GM23338 (cell line): Measurements from ENCODE around the gene ARF3. TPM values are rescaled to one million over a fixed set of nuclear protein-coding genes. Genes with fewer than 3 reads are reported as not detected.
A peak's percentile ranks its signal among the peaks of the same experiment; 100 is the strongest.

Experiments used
- ATAC-seq: fragments of 200-7000 bp; cut with Tn5 transposase; 3 replicates; pipeline ENCODE4 v1.9.1; 2020
- DNase-seq: peaks from one replicate; pipeline ENCODE4 v3.0.0-alpha.2; 2015; ENCODE audit warnings: low spot score
- H2AFZ ChIP-seq: fragments of 200-600 bp; sonication (generic); 2 replicates; pipeline ENCODE4 v1.8.0; 2016; ENCODE audit warnings: antibody characterized with exemption, mild to moderate bottlenecking, moderate library complexity
- H3F3A ChIP-seq: fragments of 200-600 bp; sonication (generic); replicated peaks from 2 replicates; pipeline ENCODE4 v1.8.0; 2017; ENCODE audit warnings: antibody characterized with exemption, mixed run types, low read depth
- H3K27ac ChIP-seq: fragments of 200-600 bp; sonication (generic); 2 replicates; pipeline ENCODE4 v1.6.1; 2016; ENCODE audit warnings: low read depth
- H3K27me3 ChIP-seq: fragments of 200-600 bp; sonication (generic); 2 replicates; pipeline ENCODE4 v1.8.0; 2016; ENCODE audit warnings: mild to moderate bottlenecking, mixed run types, moderate library complexity; ENCODE audit not compliant: insufficient read depth
- H3K36me3 ChIP-seq: fragments of 200-600 bp; sonication (generic); 2 replicates; pipeline ENCODE4 v1.8.0; 2016; ENCODE audit warnings: mild to moderate bottlenecking; ENCODE audit not compliant: insufficient read depth
- H3K4me1 ChIP-seq: fragments of 200-600 bp; sonication (generic); 2 replicates; pipeline ENCODE4 v1.8.0; 2016; ENCODE audit warnings: mild to moderate bottlenecking, moderate library complexity; ENCODE audit not compliant: insufficient read depth
- H3K4me2 ChIP-seq: fragments of 200-600 bp; sonication (generic); 2 replicates; pipeline ENCODE4 v1.7.1; 2017; ENCODE audit warnings: mixed run types
- H3K4me3 ChIP-seq: fragments of 200-600 bp; sonication (generic); 2 replicates; pipeline ENCODE4 v1.6.1; 2016; ENCODE audit warnings: mixed run types
- H3K79me2 ChIP-seq: fragments of 200-600 bp; sonication (generic); replicated peaks from 2 replicates; pipeline ENCODE4 v1.8.0; 2017; ENCODE audit warnings: mild to moderate bottlenecking; ENCODE audit not compliant: insufficient read depth
- H3K9me2 ChIP-seq: fragments of 200-600 bp; sonication (generic); 2 replicates; pipeline ENCODE4 v1.8.0; 2017; ENCODE audit not compliant: insufficient read depth
- H4K20me1 ChIP-seq: fragments of 200-600 bp; sonication (generic); replicated peaks from 2 replicates; pipeline ENCODE4 v1.8.0; 2017; ENCODE audit warnings: mild to moderate bottlenecking; ENCODE audit not compliant: insufficient read depth
- H3K27ac Mint-ChIP-seq: 2 replicates; pipeline ENCODE4 v1.8.0; 2020; ENCODE audit warnings: inconsistent platforms, mild to moderate bottlenecking, moderate library complexity, mixed read lengths
- H3K27me3 Mint-ChIP-seq: 3 replicates; pipeline ENCODE4 v1.8.0; 2022; ENCODE audit warnings: low read depth, mild to moderate bottlenecking, moderate library complexity, mixed read lengths, inconsistent platforms; ENCODE audit not compliant: insufficient read depth, poor library complexity
- H3K36me3 Mint-ChIP-seq: 3 replicates; pipeline ENCODE4 v1.8.0; 2021; ENCODE audit warnings: low read depth, mild to moderate bottlenecking, inconsistent platforms, moderate library complexity, mixed read lengths
- H3K4me1 Mint-ChIP-seq: 3 replicates; pipeline ENCODE4 v1.8.0; 2020; ENCODE audit warnings: mild to moderate bottlenecking, inconsistent platforms, mixed read lengths
- H3K4me3 Mint-ChIP-seq: 3 replicates; pipeline ENCODE4 v1.8.0; 2021; ENCODE audit warnings: moderate library complexity, mild to moderate bottlenecking, inconsistent platforms, mixed read lengths
- H3K9me3 Mint-ChIP-seq: 3 replicates; pipeline ENCODE4 v1.8.0; 2020; ENCODE audit warnings: moderate library complexity, mild to moderate bottlenecking, inconsistent platforms, mixed read lengths
- CREB1 ChIP-seq: fragments of 250-450 bp; sonication (Bioruptor Pico); IDR thresholded peaks from 2 replicates; pipeline ENCODE4 v1.5.0; 2020; ENCODE audit warnings: low read depth, mild to moderate bottlenecking, moderate library complexity
- EZH2 ChIP-seq: fragments of 200-600 bp; sonication (generic); IDR thresholded peaks from one replicate; pipeline ENCODE4 v1.8.0; 2017; ENCODE audit warnings: antibody characterized with exemption, mild to moderate bottlenecking, low read depth; ENCODE audit not compliant: unreplicated experiment
- EZH2phosphoT487 ChIP-seq: fragments of 200-600 bp; sonication (generic); IDR thresholded peaks from one replicate; pipeline ENCODE4 v1.8.1; 2018; ENCODE audit warnings: antibody characterized with exemption; ENCODE audit not compliant: unreplicated experiment
- JUNB ChIP-seq: IDR thresholded peaks from one replicate; pipeline ENCODE4 v1.6.1; 2016; ENCODE audit warnings: antibody characterized with exemption; ENCODE audit not compliant: unreplicated experiment
- NANOG ChIP-seq: IDR thresholded peaks from 2 replicates; pipeline ENCODE4 v1.6.1; 2016; ENCODE audit warnings: antibody characterized with exemption, borderline replicate concordance
- POLR2AphosphoS5 ChIP-seq: IDR thresholded peaks from 2 replicates; pipeline ENCODE4 v1.6.1; 2016; ENCODE audit warnings: antibody characterized with exemption, low read depth
- STAT1 ChIP-seq: IDR thresholded peaks from one replicate; pipeline ENCODE4 v1.6.1; 2016; ENCODE audit warnings: antibody characterized with exemption; ENCODE audit not compliant: unreplicated experiment
- ZNF331 ChIP-seq: fragments of 250-450 bp; sonication (Bioruptor Pico); IDR thresholded peaks from 2 replicates; pipeline ENCODE4 v1.5.0; 2020; ENCODE audit warnings: low read depth, mild to moderate bottlenecking, moderate library complexity
- ZNF462 ChIP-seq: fragments of 250-450 bp; sonication (Bioruptor Pico); IDR thresholded peaks from 2 replicates; pipeline ENCODE4 v1.5.0; 2020; ENCODE audit warnings: mild to moderate bottlenecking, moderate library complexity
- polyA plus RNA-seq: library from polyadenylated mRNA; unstranded; fragments of >200 nt; fragmentation: Nextera tagmentation; extraction: Ambion mirVana; gene quantifications from 2 replicates; pipeline ENCODE4 v1.2.1, GENCODE V29; 2016
- total RNA-seq: library from RNA; depleted of rRNA; stranded (reverse); fragments of >200 nt; shearing (Covaris generic); gene quantifications from 2 replicates; pipeline ENCODE4 v1.2.3, GENCODE V29; 2014
- TF ChIP-seq, protein P1 (sequence below): IDR thresholded peaks from 2 replicates; pipeline ENCODE4 v1.6.1; 2016; ENCODE audit warnings: antibody characterized with exemption
- TF ChIP-seq, protein P2 (sequence below), 2 experiments: fragments of 200-600 bp in 1 of 2; sonication (generic) in 1 of 2; conservative IDR thresholded peaks; 2 replicates each; pipeline versions ENCODE4 v1.5.1 to v1.6.1; 2016 to 2017; ENCODE audit warnings: antibody characterized with exemption in 2 of 2, low read depth in 2 of 2, mild to moderate bottlenecking in 2 of 2, moderate library complexity in 1 of 2

ARF3 gene
- total and polyA plus RNA-seq, 2 experiments from 2014 or later, result 53.9 to 125 TPM

DNA sequence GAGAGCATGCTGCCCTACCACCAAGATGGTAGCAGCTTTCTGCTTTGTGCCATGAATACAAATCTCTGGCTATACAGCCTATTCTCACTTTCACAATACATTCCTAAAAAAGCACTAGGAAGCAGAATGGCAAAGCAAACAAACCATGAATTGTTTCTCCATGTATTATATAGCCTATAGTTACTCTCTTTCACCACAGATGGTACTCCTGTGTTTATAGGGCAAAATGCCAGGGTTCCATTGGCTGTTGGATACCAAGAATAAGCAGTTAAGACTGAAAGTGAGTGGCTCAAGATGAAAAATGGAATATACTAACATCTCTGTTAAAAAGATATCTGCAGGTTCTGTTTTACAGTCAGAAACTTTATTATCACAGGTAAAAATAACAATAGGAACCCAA lies 11.1 kb downstream of the ARF3 start:
- Mint-ChIP-seq H3K9me3 (no peaks in the 10 kb centered on the region), H3K27ac (no peak overlapping the region), H3K4me1 (peaks cover 8% of the 10 kb centered on the region), H3K27me3 (peaks cover 4% of the 10 kb centered on the region), H3K4me3 (no peak overlapping the region), H3K36me3 (peaks cover 27% of the 10 kb centered on the region)
- no peak for DNase-seq
- Histone ChIP-seq H3K27me3 (no peaks in the 10 kb centered on the region), H3K4me2 (no peak overlapping the region), H3K79me2 (peaks cover 99% of the 10 kb centered on the region), H3K36me3 (peaks cover 2% of the 10 kb centered on the region; the same call in 1 of the 2 replicates), H3K4me1 (no peaks in the 10 kb centered on the region; the same call in 1 of the 2 replicates), H3K27ac (peak overlapping the region; percentile 53), H4K20me1 (peaks cover 70% of the 10 kb centered on the region), H3K4me3 (no peak overlapping the region), H2AFZ (no peak overlapping the region), H3F3A (no peaks in the 10 kb centered on the region), H3K9me2 (no peaks in the 10 kb centered on the region)
- no peak for ATAC-seq
- TF ChIP-seq STAT1 (no peak), ZNF331 (CRISPR knock-in tag) (no peak), JUNB (no peak), EZH2phosphoT487 (no peak), NANOG (no peak), POLR2AphosphoS5 (no peak), CREB1 (CRISPR knock-in tag) (no peak), EZH2 (no peak)
- TF ChIP-seq, protein P1, sequence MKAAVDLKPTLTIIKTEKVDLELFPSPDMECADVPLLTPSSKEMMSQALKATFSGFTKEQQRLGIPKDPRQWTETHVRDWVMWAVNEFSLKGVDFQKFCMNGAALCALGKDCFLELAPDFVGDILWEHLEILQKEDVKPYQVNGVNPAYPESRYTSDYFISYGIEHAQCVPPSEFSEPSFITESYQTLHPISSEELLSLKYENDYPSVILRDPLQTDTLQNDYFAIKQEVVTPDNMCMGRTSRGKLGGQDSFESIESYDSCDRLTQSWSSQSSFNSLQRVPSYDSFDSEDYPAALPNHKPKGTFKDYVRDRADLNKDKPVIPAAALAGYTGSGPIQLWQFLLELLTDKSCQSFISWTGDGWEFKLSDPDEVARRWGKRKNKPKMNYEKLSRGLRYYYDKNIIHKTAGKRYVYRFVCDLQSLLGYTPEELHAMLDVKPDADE, result no peak
- TF ChIP-seq, protein P2, sequence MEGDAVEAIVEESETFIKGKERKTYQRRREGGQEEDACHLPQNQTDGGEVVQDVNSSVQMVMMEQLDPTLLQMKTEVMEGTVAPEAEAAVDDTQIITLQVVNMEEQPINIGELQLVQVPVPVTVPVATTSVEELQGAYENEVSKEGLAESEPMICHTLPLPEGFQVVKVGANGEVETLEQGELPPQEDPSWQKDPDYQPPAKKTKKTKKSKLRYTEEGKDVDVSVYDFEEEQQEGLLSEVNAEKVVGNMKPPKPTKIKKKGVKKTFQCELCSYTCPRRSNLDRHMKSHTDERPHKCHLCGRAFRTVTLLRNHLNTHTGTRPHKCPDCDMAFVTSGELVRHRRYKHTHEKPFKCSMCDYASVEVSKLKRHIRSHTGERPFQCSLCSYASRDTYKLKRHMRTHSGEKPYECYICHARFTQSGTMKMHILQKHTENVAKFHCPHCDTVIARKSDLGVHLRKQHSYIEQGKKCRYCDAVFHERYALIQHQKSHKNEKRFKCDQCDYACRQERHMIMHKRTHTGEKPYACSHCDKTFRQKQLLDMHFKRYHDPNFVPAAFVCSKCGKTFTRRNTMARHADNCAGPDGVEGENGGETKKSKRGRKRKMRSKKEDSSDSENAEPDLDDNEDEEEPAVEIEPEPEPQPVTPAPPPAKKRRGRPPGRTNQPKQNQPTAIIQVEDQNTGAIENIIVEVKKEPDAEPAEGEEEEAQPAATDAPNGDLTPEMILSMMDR (conservative IDR thresholded peaks at IDR 0.05; ENCODE audit: low read depth in 2 of 2), result no peak

- Histone ChIP-seq H4K20me1 (peaks cover 71% of the 10 kb centered on the region), H3K27ac (no peak overlapping the region), H3K27me3 (no peaks in the 10 kb centered on the region), H3K9me2 (no peaks in the 10 kb centered on the region), H2AFZ (no peak overlapping the region), H3K79me2 (peaks cover 73% of the 10 kb centered on the region), H3K36me3 (0 out of 2 replicates have a peak, but pooled peaks cover 6% of the 10 kb centered on the region), H3K4me3 (no peak overlapping the region), H3F3A (no peaks in the 10 kb centered on the region), H3K4me2 (no peak overlapping the region), H3K4me1 (no peaks in the 10 kb centered on the region; the same call in 1 of the 2 replicates)
- H3K4me3 Mint-ChIP-seq, result no peak overlapping the region
- peaks cover 40% of the 10 kb centered on the region for H3K36me3 Mint-ChIP-seq
- peaks cover 4% of the 10 kb centered on the region for H3K4me1 Mint-ChIP-seq
- no peak overlapping the region for H3K27ac Mint-ChIP-seq
- H3K9me3 Mint-ChIP-seq, result no peaks in the 10 kb centered on the region
- no peak for ATAC-seq
- no peak for DNase-seq
- H3K27me3 Mint-ChIP-seq, result peaks cover 5% of the 10 kb centered on the region
- no peak for TF ChIP-seq STAT1
- TF ChIP-seq EZH2, result no peak
- no peak for TF ChIP-seq POLR2AphosphoS5
- no peak for TF ChIP-seq ZNF462
Observed at GRCh38 chr12:48943221-48943620, 14.1 kb downstream of the ARF3 start.
